Stimulated activated CD4-positive, alpha-beta T cell treated with anti-CD3 and anti-CD28 coated beads, Interleukin-1b, Interleukin-23, amount 100 ng/mL, for 1 hour (primary cell): ENCODE data around the gene ERFE.
"Not testable (repeated sequence)": the region's sequence is repeated elsewhere in the genome, so short reads cannot be mapped to it uniquely, and the experiment has no call there.

Experiments used
- DNase-seq, 2 donors: peaks; one replicate each; pipeline ENCODE4 v3.0.0-alpha.2; 2020; ENCODE audit warnings: low read depth in 2 of 2

The ERFE gene

DNA sequence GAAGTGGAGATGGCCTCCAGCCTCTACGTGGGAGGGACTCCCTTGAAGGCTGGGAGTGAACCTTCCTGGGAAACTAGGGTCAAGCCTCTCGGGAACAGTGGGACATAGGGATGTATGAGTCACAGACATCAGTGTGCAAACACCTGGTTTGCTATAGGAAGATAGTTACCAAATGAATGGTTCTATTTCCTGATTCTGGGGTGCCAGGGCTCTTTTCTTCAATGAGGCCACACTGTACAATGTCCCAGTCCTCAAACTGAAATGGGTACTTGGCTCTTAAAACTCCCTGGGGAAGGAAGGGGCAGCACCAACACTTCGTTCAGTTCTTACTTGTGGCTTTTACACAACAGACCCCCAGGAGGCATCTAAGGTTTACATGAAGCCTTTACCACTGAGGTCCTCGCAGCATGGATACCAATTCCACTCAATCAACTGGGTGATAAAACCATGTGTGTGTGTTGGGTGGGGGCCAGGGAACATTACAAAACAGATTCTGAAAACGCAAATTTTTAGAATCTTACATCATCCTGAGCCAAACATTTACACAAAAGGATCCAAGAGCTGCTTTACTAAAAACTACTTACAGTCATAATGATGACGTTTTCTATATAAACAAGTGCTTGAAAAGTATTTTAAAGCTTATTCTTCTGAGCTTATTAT, 10.4 kb downstream of the ERFE start:
- DNase-seq, result no peak

- no peak for DNase-seq
Observed at GRCh38 chr2:238169708-238170251, 11.0 kb downstream of the ERFE start.

- DNase-seq, result no peak
Observed at GRCh38 chr2:238170386-238171071, 11.8 kb downstream of the ERFE start.

- not testable (repeated sequence) for DNase-seq
Observed at GRCh38 chr2:238171072-238171431, 12.3 kb downstream of the ERFE start.

DNA sequence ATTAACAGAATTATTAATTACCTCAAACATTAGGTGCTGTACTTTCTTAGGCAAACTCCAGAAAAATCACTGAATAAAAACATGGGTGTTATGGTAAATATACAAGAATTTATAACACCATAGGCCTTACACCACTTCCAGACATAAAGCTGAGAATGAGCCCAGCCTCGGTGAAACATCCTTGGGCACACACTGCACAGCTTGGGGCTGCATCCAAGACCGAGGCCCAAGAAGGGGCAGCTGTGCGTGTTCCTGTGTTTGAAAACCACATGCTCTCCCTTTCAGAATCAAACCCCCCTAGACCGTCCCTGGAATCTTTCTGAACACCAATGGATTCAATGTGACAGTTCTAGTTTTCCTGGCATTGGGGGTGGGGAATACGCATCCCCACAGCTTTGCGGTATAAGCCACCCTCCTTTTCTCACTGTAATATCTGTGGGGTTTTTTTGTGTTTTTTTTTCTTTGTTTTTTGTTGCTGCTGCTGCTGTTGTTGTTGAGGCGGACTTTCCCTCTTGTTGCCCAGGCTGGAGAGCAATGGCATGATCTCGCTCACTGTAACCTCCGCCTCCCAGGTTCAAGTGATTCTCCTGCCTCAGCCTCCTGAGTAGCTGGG, 12.9 kb downstream of the ERFE start:
- no peak for DNase-seq

- no peak for DNase-seq
Observed at GRCh38 chr2:238172439-238172838, 13.7 kb downstream of the ERFE start.

GRCh38 chr2:238173692-238174091, 14.9 kb downstream of the ERFE start:
- no peak for DNase-seq

DNA sequence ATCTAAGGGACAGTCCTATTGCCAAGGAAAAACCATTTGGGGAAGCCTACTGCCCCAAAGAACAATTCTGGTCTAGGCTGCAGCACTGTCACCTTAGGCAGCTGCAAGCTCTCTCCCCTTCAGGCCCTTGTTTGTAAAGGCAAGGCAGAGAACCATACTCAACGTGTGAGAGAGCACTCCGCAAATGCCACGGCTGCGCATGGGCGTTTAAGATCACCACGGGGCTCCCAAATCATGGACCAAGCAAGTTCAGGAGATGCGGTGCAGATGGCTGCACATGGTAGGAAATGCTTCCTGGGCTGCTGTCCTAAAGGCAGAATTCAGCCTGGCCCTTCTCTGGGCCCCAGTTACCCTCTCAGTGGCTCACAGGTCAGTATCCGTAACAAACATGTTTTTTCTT, 15.5 kb downstream of the ERFE start:
- no peak for DNase-seq

- no peak for DNase-seq
Observed at GRCh38 chr2:238174701-238175100, 15.9 kb downstream of the ERFE start.

DNA sequence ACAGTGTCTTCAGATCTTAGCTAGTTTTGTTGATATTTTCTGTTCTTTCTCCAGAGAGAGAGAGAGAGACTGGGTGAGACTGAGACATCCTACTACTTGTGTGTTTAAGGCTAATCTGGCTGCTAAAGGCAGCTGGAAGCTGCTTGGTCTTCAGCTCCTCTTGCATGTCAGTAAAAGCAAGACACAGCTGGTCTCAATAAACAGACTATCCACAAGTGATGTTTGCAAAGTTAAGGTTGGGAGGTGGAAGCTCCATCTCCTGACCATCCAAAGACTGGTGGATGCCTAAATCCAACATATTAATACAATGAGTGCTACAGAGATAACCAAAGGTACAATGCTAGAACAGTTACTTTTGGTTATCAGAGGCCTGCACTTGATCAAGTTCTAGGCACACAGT, 17.8 kb downstream of the ERFE start:
- DNase-seq, result no peak

DNA sequence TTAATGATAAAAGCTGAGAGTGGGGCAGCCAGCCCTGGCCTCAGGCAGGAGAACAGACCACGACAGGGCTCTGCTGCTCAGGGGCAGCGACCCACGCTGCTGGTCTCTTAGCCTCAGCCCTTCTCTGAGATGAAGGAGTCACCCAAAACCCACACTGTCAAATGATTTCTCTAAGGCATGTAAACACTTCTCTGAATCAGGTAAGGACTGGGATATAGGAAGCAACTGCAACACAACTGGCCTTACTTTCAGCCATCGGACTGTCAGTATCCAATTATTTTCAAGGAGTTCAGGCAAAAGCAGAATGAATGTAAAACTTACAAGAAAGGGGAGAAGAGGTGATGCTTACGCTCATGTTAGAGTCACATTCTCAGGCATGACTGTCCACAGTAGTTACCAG, 21.8 kb downstream of the ERFE start:
- DNase-seq, result no peak

- no peak for DNase-seq
Observed at GRCh38 chr2:238182362-238182761, 23.6 kb downstream of the ERFE start.

- DNase-seq, result no peak
Observed at GRCh38 chr2:238183821-238184220, 25.1 kb downstream of the ERFE start.

GRCh38 chr2:238187618-238188548, 29.1 kb downstream of the ERFE start:
- no peak for DNase-seq

DNA sequence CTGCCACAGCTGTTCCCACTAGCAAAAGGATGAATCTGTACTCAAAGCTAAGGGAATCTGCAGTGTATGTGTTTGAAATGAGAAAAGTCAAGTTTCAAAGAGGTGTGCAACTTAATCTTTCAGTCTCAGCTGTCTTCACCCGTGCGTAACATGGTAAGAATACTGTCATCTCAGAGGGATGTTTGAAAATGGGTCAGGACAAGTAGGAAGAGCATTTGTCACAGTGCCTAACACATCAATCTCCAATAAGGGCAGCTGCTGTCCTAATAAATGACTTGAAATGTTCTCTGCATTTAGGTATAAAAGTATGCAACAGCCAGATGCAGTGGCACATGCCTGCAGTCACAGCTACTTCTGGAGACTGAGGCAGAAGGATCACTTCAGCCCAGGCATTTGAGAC, 31.7 kb downstream of the ERFE start:
- DNase-seq, result no peak

DNA sequence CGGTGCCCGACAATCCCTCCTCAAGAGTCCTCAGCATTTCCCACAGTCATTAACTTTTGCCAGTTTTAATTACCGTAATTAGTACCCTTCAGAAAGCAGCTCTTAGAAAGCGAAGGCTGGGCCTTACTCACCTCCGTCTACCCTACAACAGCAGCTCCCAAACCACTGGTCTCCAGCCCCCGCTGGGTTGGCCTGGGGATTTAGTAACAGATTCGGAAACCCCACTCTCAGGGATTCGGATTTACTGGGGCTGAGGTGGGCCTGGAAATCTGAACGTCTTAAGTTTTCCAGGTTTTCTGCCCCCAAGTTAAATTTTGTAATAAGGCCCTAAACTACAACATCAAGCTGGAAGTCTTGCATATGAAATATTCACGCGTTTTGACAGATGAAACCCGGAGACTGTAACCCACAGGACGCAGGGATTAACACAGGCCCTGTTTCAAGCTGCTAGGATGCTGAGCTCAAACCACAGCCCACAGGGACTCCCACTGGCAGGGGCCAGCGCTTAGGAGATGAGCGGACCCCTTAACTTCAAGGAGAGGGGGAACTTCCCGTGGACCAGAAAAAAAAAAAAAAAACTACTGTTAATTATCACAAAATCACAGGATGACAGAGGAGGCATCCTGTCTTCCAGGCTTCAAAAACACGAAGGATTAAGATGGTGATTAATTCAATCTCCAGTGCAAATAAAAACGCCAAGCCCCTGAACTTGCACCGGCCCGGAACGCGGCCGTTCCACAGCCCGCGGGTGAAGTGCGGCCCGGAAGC, 43.7 kb downstream of the ERFE start:
- no peak for DNase-seq

DNA sequence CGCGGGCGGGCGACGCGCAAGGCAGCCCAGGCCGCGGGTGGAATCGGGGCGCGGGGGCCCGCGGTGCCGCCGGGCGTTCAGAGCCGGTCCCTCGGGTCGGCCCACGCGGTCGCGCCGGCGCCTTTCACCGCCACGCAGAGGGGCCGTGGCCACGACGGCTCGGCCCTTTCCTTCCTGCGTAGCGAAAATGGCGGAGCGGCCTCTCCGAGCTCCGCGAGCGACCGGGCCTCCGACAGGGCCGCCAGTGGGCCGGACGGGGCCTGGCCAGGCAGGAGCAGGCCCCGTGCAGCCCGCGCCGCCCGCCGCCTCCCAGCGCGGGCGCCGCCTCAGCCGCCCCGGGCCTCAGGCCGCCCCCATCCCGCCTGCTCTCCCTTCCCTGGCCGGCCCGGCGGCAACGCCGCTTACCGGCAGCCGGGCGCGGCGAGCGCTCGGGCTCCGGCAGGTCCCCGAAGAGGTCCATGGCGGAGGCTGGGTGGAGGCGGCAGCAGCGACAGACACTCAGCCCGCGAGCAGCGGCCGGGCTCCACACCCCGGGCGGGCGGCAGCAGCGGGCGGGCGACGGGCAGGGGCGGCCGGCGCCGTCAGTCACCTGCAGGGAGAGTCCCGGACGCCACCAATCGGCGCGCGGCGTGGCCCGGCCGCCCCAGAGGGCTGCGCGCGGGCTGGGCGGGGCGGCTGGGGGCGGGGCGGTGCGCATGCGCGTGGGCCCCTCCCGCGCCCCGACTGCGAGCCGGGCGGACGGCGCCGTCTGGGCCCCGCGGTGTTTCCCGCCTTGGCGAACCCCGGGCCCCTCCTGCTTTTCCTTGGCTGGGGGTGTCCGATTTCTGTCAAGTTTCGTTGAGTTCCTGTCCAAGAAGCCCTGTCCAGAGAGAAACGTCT, 44.6 kb downstream of the ERFE start, which contains the start of gene ILKAP:
ILKAP (minus strand) TSS at position 602 of the 879 bp plus-strand sequence; CDS start at position 460, 142 bp downstream.
- peak; percentile 78 to 84 for DNase-seq

GRCh38 chr2:238203973-238204683, 45.4 kb downstream of the ERFE start:
- no peak for DNase-seq

DNA sequence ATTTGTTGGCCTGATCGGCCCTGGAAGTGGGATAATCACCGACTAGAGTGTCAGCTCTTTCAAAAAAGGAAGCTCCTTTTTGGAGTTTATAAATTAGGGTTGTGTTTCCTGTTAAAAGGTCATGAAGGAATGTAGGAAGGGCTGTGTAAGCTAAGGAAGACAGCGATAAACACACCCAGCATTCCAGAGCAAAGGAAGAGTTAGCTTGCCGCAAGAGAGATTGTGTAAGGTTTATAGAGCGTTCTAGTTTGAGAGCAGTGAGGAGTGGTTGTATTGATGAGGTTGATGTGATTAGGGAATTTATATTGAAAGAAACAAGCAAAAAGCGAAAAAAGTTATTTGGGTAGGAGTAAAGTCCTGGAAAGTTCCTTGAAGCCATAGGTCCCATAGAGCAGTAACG, 48.2 kb downstream of the ERFE start:
- DNase-seq, result no peak
